ENCODE measurements around the gene NREP. TPM values are rescaled to one million over a fixed set of nuclear protein-coding genes. Genes with fewer than 3 reads are reported as not detected.

NREP gene
- total and polyA plus RNA-seq, 2 experiments from 2014 or later, result 260 to 300 TPM

GRCh38 chr5:111781200-111781599, 24.2 kb upstream of the NREP start (continued):
- TF ChIP-seq ZNF462 (CRISPR knock-in tag; IDR thresholded peaks at IDR 0.05) (no peak), STAT1 (IDR thresholded peaks at IDR 0.05; ENCODE audit: unreplicated experiment) (no peak), POLR2AphosphoS5 (IDR thresholded peaks at IDR 0.05; ENCODE audit: low read depth) (no peak), CTCF (conservative IDR thresholded peaks at IDR 0.05; ENCODE audit: low read depth in 2 of 2) (no peak), ZNF331 (CRISPR knock-in tag; IDR thresholded peaks at IDR 0.05; ENCODE audit: low read depth) (no peak), ETS1 (IDR thresholded peaks at IDR 0.05) (no peak), JUNB (IDR thresholded peaks at IDR 0.05; ENCODE audit: unreplicated experiment) (no peak), EZH2 (IDR thresholded peaks at IDR 0.05; ENCODE audit: low read depth, unreplicated experiment) (no peak)

All from GM23338 (cell line).